Activated B cell treated with CpG ODN at 0.5 μM for 24 hours (primary cell): Measurements from ENCODE around the gene RCOR3. TPM values are rescaled to one million over a fixed set of nuclear protein-coding genes. Genes with fewer than 3 reads are reported as not detected.

Source experiments
- ATAC-seq: fragments of 200-7000 bp; cut with Tn5 transposase; one replicate; pipeline ENCODE4 v1.10.0; 2021; ENCODE audit warnings: low read depth, mild to moderate bottlenecking, moderate library complexity
- CTCF ChIA-PET: fragments of 350-600 bp; sonication (Branson Sonifier 250); formaldehyde crosslinking; loops from one replicate; lab custom pipeline; 2021; ENCODE audit warnings: antibody characterized with exemption; lab: Charles Lee
- POLR2A ChIA-PET: fragments of 350-600 bp; sonication (Branson Sonifier 250); formaldehyde crosslinking; loops from one replicate; lab custom pipeline; 2021; ENCODE audit warnings: antibody characterized with exemption; lab: Charles Lee
- DNase-seq: peaks from one replicate; pipeline ENCODE4 v3.0.0; 2022
- H3K27ac Mint-ChIP-seq: one replicate; pipeline ENCODE4 v1.8.0; 2020; ENCODE audit warnings: mixed read lengths
- H3K27me3 Mint-ChIP-seq: one replicate; pipeline ENCODE4 v1.8.0; 2021; ENCODE audit warnings: mixed read lengths
- H3K36me3 Mint-ChIP-seq: one replicate; pipeline ENCODE4 v1.8.0; 2021; ENCODE audit warnings: low read depth, mixed read lengths
- H3K4me1 Mint-ChIP-seq: one replicate; pipeline ENCODE4 v1.8.0; 2021; ENCODE audit warnings: mixed read lengths
- H3K4me3 Mint-ChIP-seq: one replicate; pipeline ENCODE4 v1.8.0; 2020; ENCODE audit warnings: mild to moderate bottlenecking, mixed read lengths
- H3K9me3 Mint-ChIP-seq: one replicate; pipeline ENCODE4 v1.8.0; 2020; ENCODE audit warnings: mixed read lengths
- intact Hi-C: fragments of 100-400 bp; cut with micrococcal nuclease; formaldehyde crosslinking; loops from one replicate; pipeline ENCODE4 v1.15.1; 2024
- total RNA-seq: library from RNA; stranded (reverse); gene quantifications from 2 replicates; pipeline ENCODE4 v1.2.3, GENCODE V29; 2022
- TF ChIP-seq, protein P1 (sequence below): fragments of 200-600 bp; IDR thresholded peaks from one replicate; pipeline ENCODE4 v1.8.0; 2022; ENCODE audit warnings: antibody characterized with exemption, mild to moderate bottlenecking

Gene RCOR3
- total RNA-seq, 1 donor from 2014 or later, result 72.3 TPM

DNA sequence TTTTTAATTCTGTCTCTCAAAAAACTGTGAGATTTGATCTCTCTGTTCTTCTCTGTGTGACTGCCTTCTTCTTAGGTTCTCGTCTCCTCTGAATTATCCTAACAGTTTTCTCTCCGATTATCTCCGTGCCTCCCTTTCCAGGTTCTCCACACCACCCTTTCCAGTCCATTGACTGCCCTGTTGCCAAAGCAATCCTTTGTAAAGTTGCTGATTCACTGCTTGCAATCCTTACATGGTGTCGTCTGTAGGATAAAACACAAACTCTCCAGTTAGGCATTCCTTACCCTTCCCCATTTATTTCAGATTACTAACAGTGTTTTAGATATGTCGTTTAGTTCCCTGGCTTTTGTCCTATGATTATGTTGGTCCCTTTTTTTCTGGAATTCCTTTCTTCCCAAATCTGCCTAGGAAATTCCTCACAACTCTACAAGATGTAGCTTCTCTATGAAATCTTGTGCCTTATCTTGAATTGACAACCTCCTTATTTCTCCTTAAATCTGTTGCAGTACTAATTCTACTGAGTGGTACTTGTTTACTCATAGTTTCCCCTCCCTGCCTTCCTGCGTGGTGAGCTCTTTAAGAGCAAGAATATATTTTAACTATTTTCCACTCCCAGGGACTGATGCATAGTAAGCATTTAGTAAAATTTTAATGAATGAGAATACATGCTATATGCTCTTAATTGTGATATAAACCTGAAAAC is 22.3 kb downstream of the RCOR3 start:
- TF ChIP-seq, protein P1, sequence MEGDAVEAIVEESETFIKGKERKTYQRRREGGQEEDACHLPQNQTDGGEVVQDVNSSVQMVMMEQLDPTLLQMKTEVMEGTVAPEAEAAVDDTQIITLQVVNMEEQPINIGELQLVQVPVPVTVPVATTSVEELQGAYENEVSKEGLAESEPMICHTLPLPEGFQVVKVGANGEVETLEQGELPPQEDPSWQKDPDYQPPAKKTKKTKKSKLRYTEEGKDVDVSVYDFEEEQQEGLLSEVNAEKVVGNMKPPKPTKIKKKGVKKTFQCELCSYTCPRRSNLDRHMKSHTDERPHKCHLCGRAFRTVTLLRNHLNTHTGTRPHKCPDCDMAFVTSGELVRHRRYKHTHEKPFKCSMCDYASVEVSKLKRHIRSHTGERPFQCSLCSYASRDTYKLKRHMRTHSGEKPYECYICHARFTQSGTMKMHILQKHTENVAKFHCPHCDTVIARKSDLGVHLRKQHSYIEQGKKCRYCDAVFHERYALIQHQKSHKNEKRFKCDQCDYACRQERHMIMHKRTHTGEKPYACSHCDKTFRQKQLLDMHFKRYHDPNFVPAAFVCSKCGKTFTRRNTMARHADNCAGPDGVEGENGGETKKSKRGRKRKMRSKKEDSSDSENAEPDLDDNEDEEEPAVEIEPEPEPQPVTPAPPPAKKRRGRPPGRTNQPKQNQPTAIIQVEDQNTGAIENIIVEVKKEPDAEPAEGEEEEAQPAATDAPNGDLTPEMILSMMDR, result no peak
- DNase-seq, result no peak
- ChIA-PET POLR2A (interaction anchor here (0.5 to 0.7 kb wide), 2 partner anchors 22 to 32 kb away, joined by 4 to 7 read pairs; no protein-coding TSS in a partner anchor), CTCF (no interaction called here)
- H3K27ac Mint-ChIP-seq, result no peak overlapping the region
- intact Hi-C loops, result no loop called here
- peaks cover 42% of the 10 kb centered on the region for H3K36me3 Mint-ChIP-seq
- no peak overlapping the region for H3K4me3 Mint-ChIP-seq
- no peaks in the 10 kb centered on the region for H3K27me3 Mint-ChIP-seq
- H3K9me3 Mint-ChIP-seq, result no peaks in the 10 kb centered on the region
- no peak for ATAC-seq
- no peaks in the 10 kb centered on the region for H3K4me1 Mint-ChIP-seq

DNA sequence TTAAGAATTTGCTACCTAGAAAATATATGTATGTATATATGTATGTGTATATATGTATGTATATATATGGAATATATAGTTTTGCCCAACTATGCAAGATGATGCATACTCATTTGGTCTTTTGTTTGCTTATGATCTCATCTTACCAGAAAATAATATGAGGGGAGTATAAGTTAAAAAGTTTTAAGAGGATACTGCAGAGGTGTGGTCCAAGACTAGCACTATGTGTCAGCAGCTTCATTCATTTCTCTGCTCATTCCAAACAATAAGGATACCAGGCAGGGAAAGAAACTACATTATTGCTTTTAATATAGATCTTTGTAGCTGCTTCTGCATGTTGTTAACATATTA is 22.8 kb downstream of the RCOR3 start:
- DNase-seq (no peak), ATAC-seq (no peak)
- TF ChIP-seq, protein P1, result no peak
- no peaks in the 10 kb centered on the region for H3K9me3 Mint-ChIP-seq
- POLR2A ChIA-PET, result interaction anchor here (0.5 to 0.7 kb wide), 2 partner anchors 22 to 32 kb away, joined by 4 to 7 read pairs; no protein-coding TSS in a partner anchor
- peaks cover 46% of the 10 kb centered on the region for H3K36me3 Mint-ChIP-seq
- no peak overlapping the region for H3K27ac Mint-ChIP-seq
- CTCF ChIA-PET, result interaction anchor here (1.4 kb wide), 1 partner anchor 41 kb away, joined by 3 read pairs; no protein-coding TSS in a partner anchor
- peaks cover 4% of the 10 kb centered on the region for H3K4me1 Mint-ChIP-seq
- no peaks in the 10 kb centered on the region for H3K27me3 Mint-ChIP-seq
- intact Hi-C loops, result no loop called here
- H3K4me3 Mint-ChIP-seq, result no peak overlapping the region

DNA sequence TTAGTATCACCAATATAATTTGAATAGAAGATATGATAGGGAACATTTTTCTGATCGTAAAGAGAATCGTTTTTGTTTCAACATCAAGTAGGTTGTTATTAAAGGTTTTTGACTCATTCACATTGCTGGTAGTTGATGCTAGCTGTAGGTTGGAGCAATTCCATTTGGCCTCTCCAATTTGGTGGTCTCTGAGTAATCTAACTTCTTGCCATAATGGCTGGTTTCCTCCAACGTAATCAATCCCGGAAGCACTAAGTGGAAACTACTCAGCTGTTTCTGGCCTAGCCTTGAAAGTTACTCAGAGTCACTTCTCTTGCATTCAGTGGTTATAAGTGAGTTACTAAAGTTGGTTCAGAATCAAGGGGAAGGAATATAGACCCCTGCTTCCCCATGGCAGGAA is 26.0 kb downstream of the RCOR3 start:
- H3K27me3 Mint-ChIP-seq, result no peaks in the 10 kb centered on the region
- POLR2A ChIA-PET, result interaction anchor here (1.0 kb wide), 1 partner anchor 22 kb away, joined by 3 read pairs; no protein-coding TSS in a partner anchor
- ATAC-seq (no peak), DNase-seq (no peak)
- no peak overlapping the region for H3K27ac Mint-ChIP-seq
- intact Hi-C loops, result no loop called here
- peaks cover 8% of the 10 kb centered on the region for H3K4me1 Mint-ChIP-seq
- no peaks in the 10 kb centered on the region for H3K9me3 Mint-ChIP-seq
- peaks cover 55% of the 10 kb centered on the region for H3K36me3 Mint-ChIP-seq
- CTCF ChIA-PET, result no interaction called here
- TF ChIP-seq, protein P1, result no peak
- H3K4me3 Mint-ChIP-seq, result no peak overlapping the region

DNA sequence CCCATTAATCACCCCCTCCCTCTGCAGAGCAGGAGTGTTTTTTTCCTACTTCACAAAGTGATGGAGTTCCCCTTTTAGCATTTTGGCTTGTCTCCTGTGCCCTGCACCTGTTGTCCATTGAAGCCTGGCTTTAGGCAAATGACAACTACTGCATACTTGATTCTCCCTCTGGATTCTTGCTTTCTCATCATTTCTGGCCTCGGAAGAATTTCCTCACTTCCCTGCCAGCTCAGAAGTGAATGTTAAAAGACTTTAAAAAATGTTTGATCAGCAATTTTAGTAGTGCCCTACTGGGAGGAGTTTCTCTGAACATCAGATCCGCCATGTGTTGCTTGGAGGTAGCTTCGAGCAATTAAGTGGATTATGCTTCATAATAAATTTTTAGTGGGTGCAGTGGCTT is 28.1 kb downstream of the RCOR3 start:
- POLR2A ChIA-PET, result no interaction called here
- intact Hi-C loops, result no loop called here
- TF ChIP-seq, protein P1, result no peak
- no peak for DNase-seq
- Mint-ChIP-seq H3K36me3 (peaks cover 74% of the 10 kb centered on the region), H3K27ac (no peak overlapping the region), H3K27me3 (no peaks in the 10 kb centered on the region), H3K4me3 (no peak overlapping the region), H3K4me1 (peaks cover 8% of the 10 kb centered on the region), H3K9me3 (no peaks in the 10 kb centered on the region)
- no peak for ATAC-seq
- CTCF ChIA-PET, result no interaction called here

DNA sequence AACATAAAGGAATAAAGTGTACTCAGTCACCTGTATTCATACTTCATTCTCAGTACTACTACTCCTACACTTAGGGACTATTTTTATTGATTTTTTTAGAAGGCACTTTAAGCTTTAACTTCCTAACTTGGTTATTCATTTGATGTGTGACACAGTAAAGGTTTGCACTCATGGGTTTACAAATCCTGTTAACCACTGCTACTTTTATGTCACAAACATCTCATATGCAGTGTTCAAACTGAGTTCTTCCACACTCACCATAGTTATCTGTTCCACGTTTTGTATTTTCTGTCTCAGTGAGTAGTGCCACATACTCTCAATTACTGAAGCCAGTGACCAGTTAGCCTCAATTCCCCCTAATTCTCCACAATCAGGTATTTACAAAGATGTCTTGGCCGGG is 33.2 kb downstream of the RCOR3 start:
- Mint-ChIP-seq H3K4me1 (no peaks in the 10 kb centered on the region), H3K27me3 (no peaks in the 10 kb centered on the region), H3K36me3 (peaks cover 72% of the 10 kb centered on the region), H3K27ac (no peak overlapping the region), H3K4me3 (no peak overlapping the region), H3K9me3 (no peaks in the 10 kb centered on the region)
- TF ChIP-seq, protein P1, result no peak
- CTCF ChIA-PET, result no interaction called here
- no peak for DNase-seq
- intact Hi-C loops, result no loop called here
- POLR2A ChIA-PET, result interaction anchor here (0.6 kb wide), 1 partner anchor 1766 kb away, joined by 3 read pairs; no protein-coding TSS in a partner anchor
- no peak for ATAC-seq
